Neural progenitor cell (in vitro differentiated cells): Measurements from ENCODE around the gene LRRC1. TPM values are rescaled to one million over a fixed set of nuclear protein-coding genes. Genes with fewer than 3 reads are reported as not detected.

Experiments
- DNase-seq: peaks from one replicate; pipeline ENCODE4 v3.0.0-alpha.2; 2016; ENCODE audit warnings: low spot score
- H2AFZ ChIP-seq: fragments of 200-600 bp; sonication (generic); replicated peaks from 2 replicates; pipeline ENCODE4 v1.6.1; 2016; ENCODE audit warnings: antibody characterized with exemption
- H3F3A ChIP-seq: fragments of 200-600 bp; sonication (generic); 2 replicates; pipeline ENCODE4 v1.6.1; 2016; ENCODE audit warnings: antibody characterized with exemption, low read depth
- H3K27ac ChIP-seq: fragments of 200-600 bp; sonication (generic); 2 replicates; pipeline ENCODE4 v1.5.1; 2016; ENCODE audit warnings: mild to moderate bottlenecking
- H3K27me3 ChIP-seq: fragments of 200-600 bp; sonication (generic); 2 replicates; pipeline ENCODE4 v1.6.1; 2016; ENCODE audit warnings: mild to moderate bottlenecking, moderate library complexity
- H3K36me3 ChIP-seq: fragments of 200-600 bp; sonication (generic); 2 replicates; pipeline ENCODE4 v1.5.1; 2016
- H3K4me1 ChIP-seq: fragments of 200-600 bp; sonication (generic); 2 replicates; pipeline ENCODE4 v1.6.1; 2016; ENCODE audit warnings: mixed run types
- H3K4me2 ChIP-seq: fragments of 200-600 bp; sonication (generic); 2 replicates; pipeline ENCODE4 v1.6.1; 2016
- H3K4me3 ChIP-seq: fragments of 200-600 bp; sonication (generic); 2 replicates; pipeline ENCODE4 v1.5.1; 2016
- H3K79me2 ChIP-seq: fragments of 200-600 bp; sonication (generic); 2 replicates; pipeline ENCODE4 v1.6.1; 2016; ENCODE audit warnings: low read depth
- H3K9ac ChIP-seq: fragments of 200-600 bp; sonication (generic); 2 replicates; pipeline ENCODE4 v1.6.1; 2016
- H3K9me3 ChIP-seq: fragments of 200-600 bp; sonication (generic); 2 replicates; pipeline ENCODE4 v1.5.1; 2016; ENCODE audit warnings: low read depth
- H4K20me1 ChIP-seq: fragments of 200-600 bp; sonication (generic); 2 replicates; pipeline ENCODE4 v1.6.1; 2016; ENCODE audit warnings: low read depth
- H3K27ac Mint-ChIP-seq: 3 replicates; pipeline ENCODE4 v1.8.0; 2021; ENCODE audit warnings: mixed read lengths
- H3K27me3 Mint-ChIP-seq: 2 replicates; pipeline ENCODE4 v1.8.0; 2022; ENCODE audit warnings: low read depth, mild to moderate bottlenecking, inconsistent platforms, moderate library complexity, mixed read lengths; ENCODE audit not compliant: insufficient read depth
- H3K36me3 Mint-ChIP-seq: 3 replicates; pipeline ENCODE4 v1.8.0; 2021; ENCODE audit warnings: mixed read lengths
- H3K4me1 Mint-ChIP-seq: 3 replicates; pipeline ENCODE4 v1.8.0; 2021; ENCODE audit warnings: mixed read lengths
- H3K4me3 Mint-ChIP-seq: 3 replicates; pipeline ENCODE4 v1.8.0; 2021; ENCODE audit warnings: mild to moderate bottlenecking, moderate library complexity, mixed read lengths
- H3K9me3 Mint-ChIP-seq: 3 replicates; pipeline ENCODE4 v1.8.0; 2020; ENCODE audit warnings: mixed read lengths
- CTCF ChIP-seq: fragments of 200-600 bp; sonication (generic); IDR thresholded peaks from 2 replicates; pipeline ENCODE4 v1.5.1; 2017; ENCODE audit warnings: antibody characterized with exemption, mild to moderate bottlenecking
- EZH2 ChIP-seq: fragments of 200-600 bp; sonication (generic); IDR thresholded peaks from 2 replicates; pipeline ENCODE4 v1.6.1; 2017; ENCODE audit warnings: antibody characterized with exemption, mild to moderate bottlenecking, moderate library complexity
- EZH2phosphoT487 ChIP-seq: fragments of 200-600 bp; sonication (generic); IDR thresholded peaks from 2 replicates; pipeline ENCODE4 v1.6.1; 2017; ENCODE audit warnings: antibody characterized with exemption
- total RNA-seq: library from RNA; depleted of rRNA; stranded (reverse); fragments of >200 nt; gene quantifications from 2 replicates; pipeline ENCODE4 v1.2.3, GENCODE V29; 2015; ENCODE audit warnings: low replicate concordance

LRRC1 gene
- total RNA-seq, 1 donor from 2014 or later: 14.0 TPM

GRCh38 chr6:53916804-53917463 is 122.1 kb downstream of the LRRC1 start:
- TF ChIP-seq CTCF: no peak
- TF ChIP-seq EZH2phosphoT487: no peak
- no peak overlapping the region for H3K4me2 ChIP-seq
- H3K4me1 ChIP-seq: no peaks in the 10 kb centered on the region
- no peaks in the 10 kb centered on the region for H3F3A ChIP-seq
- DNase-seq: no peak
- H3K4me3 ChIP-seq: no peak overlapping the region
- no peak overlapping the region for H3K27ac ChIP-seq
- no peaks in the 10 kb centered on the region for H3K9me3 Mint-ChIP-seq
- H2AFZ ChIP-seq: no peak overlapping the region
- no peaks in the 10 kb centered on the region for H3K9me3 ChIP-seq
- H3K4me1 Mint-ChIP-seq: no peaks in the 10 kb centered on the region
- H3K36me3 ChIP-seq: no peaks in the 10 kb centered on the region
- H4K20me1 ChIP-seq: no peaks in the 10 kb centered on the region
- H3K36me3 Mint-ChIP-seq: peaks cover 19% of the 10 kb centered on the region
- H3K79me2 ChIP-seq: no peaks in the 10 kb centered on the region
- H3K9ac ChIP-seq: no peak overlapping the region
- H3K27ac Mint-ChIP-seq: no peak overlapping the region
- no peaks in the 10 kb centered on the region for H3K27me3 ChIP-seq
- H3K4me3 Mint-ChIP-seq: no peak overlapping the region
- H3K27me3 Mint-ChIP-seq: no peaks in the 10 kb centered on the region

- H3K27ac Mint-ChIP-seq: no peak overlapping the region
- no peak overlapping the region for H3K4me3 Mint-ChIP-seq
- Histone ChIP-seq H3K27me3 (no peaks in the 10 kb centered on the region), H3K79me2 (no peaks in the 10 kb centered on the region), H3K4me2 (no peak overlapping the region), H3K4me1 (no peaks in the 10 kb centered on the region), H4K20me1 (no peaks in the 10 kb centered on the region), H3F3A (no peaks in the 10 kb centered on the region), H3K27ac (no peak overlapping the region), H3K36me3 (no peaks in the 10 kb centered on the region), H3K9ac (no peak overlapping the region), H3K9me3 (no peaks in the 10 kb centered on the region), H2AFZ (no peak overlapping the region), H3K4me3 (no peak overlapping the region)
- H3K4me1 Mint-ChIP-seq: no peaks in the 10 kb centered on the region
- no peaks in the 10 kb centered on the region for H3K27me3 Mint-ChIP-seq
- no peak for TF ChIP-seq CTCF
- TF ChIP-seq EZH2phosphoT487: no peak
- no peak for TF ChIP-seq EZH2
- no peak for DNase-seq
- no peaks in the 10 kb centered on the region for H3K9me3 Mint-ChIP-seq
- H3K36me3 Mint-ChIP-seq: peaks cover 20% of the 10 kb centered on the region
These were observed 122.6 kb downstream of the LRRC1 start for GRCh38 chr6:53917464-53917842.

- H3K4me3 ChIP-seq: no peak overlapping the region
- no peaks in the 10 kb centered on the region for H3F3A ChIP-seq
- no peaks in the 10 kb centered on the region for H3K9me3 Mint-ChIP-seq
- no peaks in the 10 kb centered on the region for H3K9me3 ChIP-seq
- no peaks in the 10 kb centered on the region for H3K27me3 ChIP-seq
- no peaks in the 10 kb centered on the region for H3K27me3 Mint-ChIP-seq
- no peaks in the 10 kb centered on the region for H3K36me3 ChIP-seq
- no peak overlapping the region for H2AFZ ChIP-seq
- no peak overlapping the region for H3K9ac ChIP-seq
- H3K79me2 ChIP-seq: no peaks in the 10 kb centered on the region
- no peaks in the 10 kb centered on the region for H3K4me1 ChIP-seq
- H4K20me1 ChIP-seq: no peaks in the 10 kb centered on the region
- peaks cover 4% of the 10 kb centered on the region for H3K4me1 Mint-ChIP-seq
- TF ChIP-seq CTCF (no peak), EZH2phosphoT487 (no peak), EZH2 (no peak)
- no peak for DNase-seq
- no peak overlapping the region for H3K27ac ChIP-seq
- no peak overlapping the region for H3K4me2 ChIP-seq
- no peak overlapping the region for H3K27ac Mint-ChIP-seq
- H3K4me3 Mint-ChIP-seq: no peak overlapping the region
- peaks cover 19% of the 10 kb centered on the region for H3K36me3 Mint-ChIP-seq
These were observed 124.2 kb downstream of the LRRC1 start for GRCh38 chr6:53918854-53919510.
